SU-DHL-6 (cell line): ENCODE measurements around the gene PLLP.

Source experiments
- H2AFZ ChIP-seq: fragments of 200-600 bp; sonication (generic); 2 replicates; pipeline ENCODE4 v1.6.1; 2014; ENCODE audit warnings: low read depth, mild to moderate bottlenecking, moderate library complexity, mixed read lengths, antibody characterized with exemption, low read length; ENCODE audit not compliant: severe bottlenecking
- H3F3A ChIP-seq: fragments of 200-600 bp; shearing (Covaris generic); 2 replicates; pipeline ENCODE4 v1.6.0; 2016; ENCODE audit warnings: antibody characterized with exemption, mild to moderate bottlenecking; ENCODE audit not compliant: insufficient read depth
- H3K27ac ChIP-seq: fragments of 200-600 bp; sonication (generic); 2 replicates; pipeline ENCODE4 v1.5.1; 2016; ENCODE audit warnings: low read depth, mild to moderate bottlenecking, low read length, moderate library complexity, mixed read lengths
- H3K27me3 ChIP-seq: fragments of 200-600 bp; sonication (generic), shearing (Covaris generic); 2 replicates; pipeline ENCODE4 v1.6.0; 2014; ENCODE audit warnings: mild to moderate bottlenecking, low read length
- H3K36me3 ChIP-seq: fragments of 200-600 bp; sonication (generic); 2 replicates; pipeline ENCODE4 v1.6.1; 2014; ENCODE audit warnings: mild to moderate bottlenecking, low read length, mixed read lengths
- H3K4me2 ChIP-seq: fragments of 300-600, 200-600 bp; shearing (Covaris generic), sonication (generic); 2 replicates; pipeline ENCODE4 v1.6.0; 2014; ENCODE audit warnings: low read length, low read depth, mild to moderate bottlenecking; ENCODE audit not compliant: poor library complexity, severe bottlenecking
- H3K4me3 ChIP-seq: fragments of 200-600 bp; sonication (generic); 2 replicates; pipeline ENCODE4 v1.5.1; 2014; ENCODE audit warnings: antibody characterized with exemption, low read length, mild to moderate bottlenecking, mixed read lengths; ENCODE audit not compliant: insufficient read depth, poor library complexity, severe bottlenecking
- H3K79me2 ChIP-seq: fragments of 200-600 bp; sonication (generic); 2 replicates; pipeline ENCODE4 v1.6.1; 2014; ENCODE audit warnings: mild to moderate bottlenecking, low read length, moderate library complexity; ENCODE audit not compliant: insufficient read depth
- H3K9ac ChIP-seq: fragments of 200-600 bp; sonication (generic); 2 replicates; pipeline ENCODE4 v1.7.0; 2014; ENCODE audit warnings: mild to moderate bottlenecking, low read length
- H3K9me2 ChIP-seq: fragments of 200-600 bp; sonication (generic); replicated peaks from 2 replicates; pipeline ENCODE4 v1.6.1; 2014; ENCODE audit warnings: low read length; ENCODE audit not compliant: insufficient read depth
- H3K9me3 ChIP-seq: fragments of 200-600 bp; sonication (generic); 2 replicates; pipeline ENCODE4 v1.6.1; 2014; ENCODE audit warnings: low read length, mixed read lengths; ENCODE audit not compliant: insufficient read depth
- H4K20me1 ChIP-seq: fragments of 200-600 bp; sonication (generic); 2 replicates; pipeline ENCODE4 v1.6.1; 2014; ENCODE audit warnings: low read depth, mild to moderate bottlenecking, antibody characterized with exemption, low read length, moderate library complexity, mixed read lengths
- CTCF ChIP-seq: fragments of 200-600 bp; sonication (generic); IDR thresholded peaks from one replicate; pipeline ENCODE4 v1.5.1; 2017; ENCODE audit warnings: antibody characterized with exemption, mild to moderate bottlenecking, low read length, moderate library complexity; ENCODE audit not compliant: insufficient read depth, poor library complexity, severe bottlenecking
- EZH2phosphoT487 ChIP-seq: fragments of 200-600 bp; sonication (generic), shearing (Covaris generic); conservative IDR thresholded peaks from 2 replicates; pipeline ENCODE4 v1.6.1; 2018; ENCODE audit warnings: mild to moderate bottlenecking, antibody characterized with exemption, low read length, moderate library complexity, mixed read lengths

Gene PLLP

GRCh38 chr16:57283959-57284208 lies 588 bp downstream of the PLLP start:
- no peak overlapping the region for H2AFZ ChIP-seq
- H3K36me3 ChIP-seq, result no peaks in the 10 kb centered on the region
- H3K4me2 ChIP-seq, result no peak overlapping the region
- no peak overlapping the region for H3K4me3 ChIP-seq
- no peaks in the 10 kb centered on the region for H3F3A ChIP-seq
- no peak overlapping the region for H3K9ac ChIP-seq
- no peaks in the 10 kb centered on the region for H3K9me3 ChIP-seq
- no peak for TF ChIP-seq EZH2phosphoT487
- no peak for TF ChIP-seq CTCF
- H3K27ac ChIP-seq, result no peak overlapping the region
- no peaks in the 10 kb centered on the region for H3K79me2 ChIP-seq
- no peaks in the 10 kb centered on the region for H3K9me2 ChIP-seq
- no peaks in the 10 kb centered on the region for H3K27me3 ChIP-seq
- H4K20me1 ChIP-seq, result no peaks in the 10 kb centered on the region

GRCh38 chr16:57283214-57283958 lies 1.1 kb downstream of the PLLP start:
- H2AFZ ChIP-seq, result no peak overlapping the region
- no peaks in the 10 kb centered on the region for H3K9me3 ChIP-seq
- H3K36me3 ChIP-seq, result no peaks in the 10 kb centered on the region
- no peaks in the 10 kb centered on the region for H4K20me1 ChIP-seq
- H3K9me2 ChIP-seq, result no peaks in the 10 kb centered on the region
- H3K4me3 ChIP-seq, result no peak overlapping the region
- no peaks in the 10 kb centered on the region for H3F3A ChIP-seq
- H3K4me2 ChIP-seq, result no peak overlapping the region
- H3K9ac ChIP-seq, result no peak overlapping the region
- H3K79me2 ChIP-seq, result no peaks in the 10 kb centered on the region
- H3K27me3 ChIP-seq, result no peaks in the 10 kb centered on the region
- TF ChIP-seq EZH2phosphoT487, result no peak
- TF ChIP-seq CTCF, result no peak
- H3K27ac ChIP-seq, result no peak overlapping the region

- Histone ChIP-seq H3K9me2 (no peaks in the 10 kb centered on the region), H3K27me3 (no peaks in the 10 kb centered on the region), H3K9me3 (no peaks in the 10 kb centered on the region), H2AFZ (no peak overlapping the region), H3K79me2 (no peaks in the 10 kb centered on the region), H3K27ac (no peak overlapping the region), H3K36me3 (no peaks in the 10 kb centered on the region), H3F3A (no peaks in the 10 kb centered on the region), H3K9ac (no peak overlapping the region), H3K4me2 (no peak overlapping the region), H3K4me3 (no peak overlapping the region), H4K20me1 (no peaks in the 10 kb centered on the region)
- no peak for TF ChIP-seq CTCF
- no peak for TF ChIP-seq EZH2phosphoT487
Measured at GRCh38 chr16:57282510-57283213, 1.8 kb downstream of the PLLP start.
